Activated effector memory CD4-positive, alpha-beta T cell treated with Interleukin-2 at 50 U/mL for 16 hours (primary cell): Measurements from ENCODE around the gene COMT.

ENCODE experiments used
- DNase-seq: peaks from one replicate; pipeline ENCODE4 v3.0.0-alpha.2; 2020

Gene COMT

DNA sequence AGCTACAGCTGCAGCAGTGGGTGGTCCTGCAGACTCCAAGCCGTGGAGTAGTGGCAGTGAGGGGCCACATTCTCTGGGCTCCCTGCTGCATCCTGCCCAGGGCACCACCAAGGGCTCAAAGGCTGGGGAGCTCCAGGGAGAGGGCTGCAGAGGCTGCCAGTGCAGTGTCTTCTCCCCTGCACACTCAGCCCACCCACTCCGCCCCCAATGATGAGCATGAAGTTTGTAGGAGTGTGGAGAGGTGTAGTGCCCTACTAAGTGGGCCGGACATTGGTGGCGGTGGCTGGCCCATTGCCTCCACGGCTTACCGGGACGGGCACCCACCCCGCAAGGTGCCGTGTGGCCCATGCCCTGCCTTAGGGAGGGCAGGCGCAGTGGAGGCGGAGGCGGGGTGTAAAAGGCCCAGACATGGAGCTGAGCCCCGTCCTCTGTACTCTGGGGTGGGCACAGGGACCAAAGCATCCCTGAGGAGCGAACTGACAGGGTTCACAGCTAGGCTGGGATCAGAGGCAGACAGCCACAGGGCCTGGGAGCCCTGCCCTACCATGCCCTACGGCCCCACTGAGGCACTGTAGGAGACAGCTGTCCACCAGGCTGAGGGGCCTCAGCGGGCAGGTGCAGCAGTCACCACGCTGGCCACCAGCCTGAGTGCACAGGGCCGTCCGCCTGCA lies 56.1 kb downstream of the COMT start:
- no peak for DNase-seq

DNA sequence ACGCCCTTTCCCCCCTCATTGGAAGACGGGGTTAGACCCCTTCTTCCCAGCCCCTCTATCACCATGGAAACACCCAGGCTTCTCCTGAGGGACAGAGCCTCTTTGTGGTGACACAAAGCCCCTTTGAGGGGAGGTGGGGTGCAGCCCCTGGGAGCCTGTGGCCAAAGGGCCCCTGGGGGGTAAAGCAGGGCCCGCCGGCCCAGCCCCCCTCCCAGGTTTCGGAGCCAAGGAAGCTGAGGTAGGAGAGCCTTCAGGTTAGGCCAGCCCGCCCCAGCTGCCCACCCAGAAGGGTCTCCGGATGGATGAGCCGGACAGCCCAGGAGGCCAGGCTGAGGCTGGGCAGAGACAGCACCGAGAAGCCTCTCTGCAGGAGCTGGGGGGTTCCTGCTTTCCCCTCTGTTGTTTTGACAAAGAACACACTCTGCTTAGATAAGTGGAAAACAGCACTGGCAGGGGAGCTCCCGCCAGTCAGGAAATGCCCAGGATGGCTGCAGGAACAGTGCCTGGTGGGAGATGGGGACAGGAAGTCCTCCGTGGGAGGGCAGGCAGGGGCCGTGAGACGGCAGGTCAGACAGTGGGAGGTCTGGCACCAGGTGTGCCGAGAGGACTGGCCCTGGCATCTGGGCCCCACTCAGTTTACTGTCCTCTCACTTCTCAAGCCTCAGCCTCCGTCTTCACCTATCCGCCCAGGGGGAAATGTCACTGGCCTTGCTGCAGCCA lies 56.8 kb downstream of the COMT start:
- DNase-seq, result no peak

DNA sequence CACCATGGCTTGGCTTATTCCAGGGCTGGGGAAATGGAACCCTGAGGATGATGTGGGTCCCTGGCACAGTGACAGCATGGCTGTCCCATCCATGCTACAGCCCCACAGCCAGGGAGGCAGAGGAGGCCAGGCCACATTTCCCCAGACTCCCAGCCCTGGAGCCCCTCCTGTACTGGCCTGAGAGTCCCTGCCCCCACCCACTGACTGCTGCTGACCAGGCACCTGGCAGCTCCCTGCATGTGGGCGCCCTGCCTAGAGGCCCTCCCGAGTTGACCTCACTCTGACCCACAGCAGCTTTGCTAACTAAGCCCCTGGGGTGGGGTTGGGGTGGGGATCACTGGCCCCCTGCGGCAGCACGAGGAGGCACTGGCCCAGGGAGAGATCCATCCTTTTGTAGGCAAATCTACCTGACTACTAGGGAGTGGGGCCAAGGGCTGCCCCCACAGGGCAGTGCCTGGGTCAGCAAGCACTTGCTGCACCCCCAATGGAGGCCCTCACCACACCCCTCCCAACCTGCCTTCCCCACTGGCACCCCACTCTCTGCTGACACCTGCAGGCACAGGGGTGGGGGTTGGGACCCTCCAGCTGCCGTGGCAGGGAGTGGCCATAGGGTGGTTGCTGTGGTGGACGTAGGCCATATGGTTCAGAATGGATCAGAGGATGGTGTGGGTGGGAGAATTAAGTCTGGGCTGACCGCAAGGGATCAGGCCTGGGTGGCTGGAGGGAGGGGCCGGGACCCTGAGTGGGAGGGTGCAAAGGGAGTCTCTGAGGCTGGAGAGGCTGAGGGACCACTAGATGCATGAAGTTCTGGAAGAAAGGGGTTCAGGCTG lies 57.6 kb downstream of the COMT start:
- no peak for DNase-seq

DNA sequence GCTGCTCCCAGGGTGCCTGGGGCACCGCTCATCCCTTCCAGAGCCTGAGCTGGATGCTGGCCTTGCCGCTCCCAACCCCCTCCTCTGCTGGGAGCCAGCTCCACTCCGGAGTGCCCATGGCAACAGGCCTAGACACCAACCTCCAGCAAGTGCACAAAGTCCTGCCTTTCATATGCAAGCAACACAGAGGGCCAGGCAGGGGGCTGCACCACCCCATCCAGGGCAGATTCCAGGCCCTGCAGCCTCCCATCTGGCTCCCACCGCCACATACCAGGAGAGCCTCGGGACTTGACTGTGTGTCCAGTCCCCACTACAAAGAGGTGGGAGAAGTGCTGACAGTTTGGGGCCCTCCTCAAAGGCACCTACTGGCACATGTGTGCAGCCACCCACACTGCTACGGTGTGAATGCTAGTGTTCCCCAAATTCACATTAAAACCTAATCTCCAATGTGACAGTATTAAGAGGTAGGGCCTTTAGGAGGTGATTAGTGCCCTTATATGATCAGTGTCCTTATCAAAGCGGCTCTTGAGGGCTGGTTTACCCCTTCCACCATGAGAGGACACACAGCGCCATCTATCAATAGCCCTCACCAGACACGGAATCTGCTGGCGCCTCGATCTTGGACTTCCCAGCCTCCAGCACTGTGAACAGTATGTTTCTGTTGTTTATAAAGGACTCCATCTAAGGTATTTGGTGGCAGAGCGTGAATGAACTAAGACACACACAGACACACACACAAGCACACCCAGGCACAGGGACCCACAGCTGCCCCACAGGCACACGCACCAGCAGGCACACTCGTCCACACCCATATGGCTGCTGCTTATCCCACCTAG lies 58.9 kb downstream of the COMT start:
- no peak for DNase-seq

DNA sequence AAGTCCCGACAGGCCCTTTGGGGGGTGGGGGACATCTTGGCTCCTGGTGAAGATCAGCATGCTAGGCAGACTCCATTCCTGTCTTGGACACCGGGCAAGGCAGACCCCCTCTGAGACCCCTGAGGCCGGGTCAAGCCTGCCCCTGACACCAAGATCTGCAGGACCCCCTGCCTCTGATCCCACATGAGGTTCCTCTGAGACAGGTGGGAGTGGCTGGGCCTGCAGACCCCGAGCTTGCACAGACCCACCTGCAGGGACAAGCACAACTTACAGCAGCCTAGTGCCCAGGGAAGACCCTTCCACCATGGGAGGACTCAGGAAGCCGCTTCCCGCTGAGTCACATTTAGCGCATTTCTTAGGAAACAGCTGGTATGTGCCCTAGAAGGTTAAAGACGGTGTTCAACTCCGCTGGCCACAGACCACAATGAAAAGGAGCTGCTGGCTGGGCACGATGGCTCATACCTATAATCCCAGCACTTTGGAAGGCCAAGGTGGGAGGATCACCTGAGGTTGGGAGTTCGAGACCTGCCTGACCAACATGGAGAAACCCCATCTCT lies 59.6 kb downstream of the COMT start:
- DNase-seq, result no peak

DNA sequence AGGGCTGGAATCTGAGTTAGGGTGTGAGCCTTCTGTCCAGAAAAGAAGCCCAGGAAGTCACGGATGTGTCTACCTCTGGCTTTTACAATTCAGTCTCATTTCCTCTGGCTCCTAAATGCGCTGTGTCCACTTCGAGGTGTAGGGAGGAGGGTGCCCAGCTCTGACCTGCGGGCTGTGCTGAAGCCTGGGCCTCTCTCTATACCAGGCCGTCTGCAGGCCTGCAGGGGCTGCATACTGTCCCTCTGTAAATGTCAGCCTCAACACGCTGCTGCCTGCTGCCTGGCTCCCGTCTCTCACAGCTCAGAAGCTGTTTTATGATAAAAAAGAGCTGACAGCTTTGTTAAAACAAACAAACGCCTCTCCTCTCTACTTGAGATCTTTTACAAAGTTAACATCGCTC lies 60.6 kb downstream of the COMT start:
- no peak for DNase-seq

DNA sequence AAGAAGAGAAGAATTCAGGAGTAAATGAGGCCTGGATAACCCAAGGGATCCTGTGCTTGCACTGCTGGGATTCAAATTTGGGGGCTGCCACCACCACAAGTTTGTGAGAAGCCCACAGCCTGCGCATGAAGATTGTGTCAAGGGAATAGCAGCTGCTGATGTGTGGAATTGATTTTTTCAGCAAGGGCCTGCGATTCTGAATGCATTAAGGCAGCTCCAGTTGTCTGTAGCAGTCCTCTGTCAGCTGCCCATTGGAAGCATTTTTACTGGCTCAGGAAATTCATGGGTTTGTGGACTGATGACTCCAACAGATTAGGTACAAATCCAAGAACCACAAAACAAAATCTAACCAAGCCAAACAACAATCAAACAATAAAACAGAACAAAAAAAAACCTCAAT lies 61.1 kb downstream of the COMT start:
- DNase-seq, result no peak

DNA sequence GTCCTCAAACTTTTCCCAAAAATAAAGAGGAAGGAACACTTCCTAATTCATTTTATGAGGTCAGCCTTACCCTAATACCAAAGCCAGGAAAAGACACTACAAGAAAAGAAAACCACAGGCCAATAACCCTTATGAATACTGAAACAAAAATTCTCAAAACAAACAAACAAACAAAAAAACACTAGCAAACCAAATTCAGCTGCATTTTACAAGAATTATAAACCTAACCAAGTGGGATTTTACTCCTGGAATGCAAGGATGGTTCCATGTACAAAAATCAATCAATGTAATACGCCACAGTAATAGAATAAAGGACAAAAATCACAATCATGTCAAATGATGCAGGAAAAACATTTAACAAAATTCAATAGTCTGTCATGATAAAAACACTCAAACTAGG lies 61.7 kb downstream of the COMT start:
- DNase-seq, result no peak

DNA sequence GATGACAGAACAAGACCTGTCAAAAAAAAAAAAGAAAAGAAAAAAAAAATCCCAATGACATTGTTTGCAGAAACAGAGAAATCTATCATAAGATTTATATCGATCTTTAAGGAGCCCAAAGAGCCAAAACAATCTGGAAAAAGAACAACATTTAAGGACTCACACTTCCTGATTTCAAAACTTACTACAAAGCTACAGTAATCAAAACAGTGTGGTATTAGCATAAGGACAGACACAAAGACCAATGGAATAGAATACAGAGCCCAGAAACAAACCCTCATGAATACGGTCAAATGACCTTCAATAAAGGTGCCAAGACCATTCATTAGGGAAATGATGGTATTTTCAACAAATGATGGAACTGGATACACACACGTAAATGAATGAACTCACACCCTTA lies 62.9 kb downstream of the COMT start:
- DNase-seq, result no peak

DNA sequence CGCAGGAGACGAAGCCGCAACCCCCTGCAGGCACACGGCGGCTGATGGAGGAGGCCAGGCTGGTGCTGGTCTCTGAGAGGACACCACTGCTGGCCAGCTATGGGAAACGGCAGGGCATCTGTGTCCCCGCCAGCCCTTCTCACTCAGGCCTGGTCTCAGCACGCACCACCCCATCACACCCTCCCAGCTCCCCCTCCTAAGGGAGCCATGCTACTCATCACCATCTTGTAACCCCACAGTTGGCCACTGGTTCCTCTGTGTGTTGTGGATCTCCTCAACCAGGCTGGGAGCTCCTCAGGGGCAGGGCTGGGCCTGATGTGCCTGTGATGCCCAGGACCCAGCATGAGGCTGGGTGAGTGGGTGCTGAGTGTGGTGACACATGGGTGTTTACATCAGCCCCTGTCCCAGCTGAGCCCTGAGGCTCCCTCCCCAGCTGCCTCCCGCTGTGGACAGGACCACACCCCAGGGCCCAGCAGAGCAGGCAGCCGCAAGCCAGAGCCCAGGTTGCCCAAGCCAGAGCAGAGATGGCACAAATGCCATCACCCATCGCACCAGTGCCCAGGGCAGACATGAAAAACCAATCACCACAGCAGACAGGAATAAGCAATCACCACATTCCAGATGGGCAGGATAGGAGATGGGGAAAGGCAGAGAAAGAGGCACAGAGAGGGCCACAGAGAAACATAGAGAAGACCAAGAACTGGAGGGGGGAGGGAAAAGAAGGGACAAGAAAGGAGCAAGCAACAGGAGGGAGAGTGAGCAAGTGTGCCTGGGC lies 66.8 kb downstream of the COMT start:
- no peak for DNase-seq

DNA sequence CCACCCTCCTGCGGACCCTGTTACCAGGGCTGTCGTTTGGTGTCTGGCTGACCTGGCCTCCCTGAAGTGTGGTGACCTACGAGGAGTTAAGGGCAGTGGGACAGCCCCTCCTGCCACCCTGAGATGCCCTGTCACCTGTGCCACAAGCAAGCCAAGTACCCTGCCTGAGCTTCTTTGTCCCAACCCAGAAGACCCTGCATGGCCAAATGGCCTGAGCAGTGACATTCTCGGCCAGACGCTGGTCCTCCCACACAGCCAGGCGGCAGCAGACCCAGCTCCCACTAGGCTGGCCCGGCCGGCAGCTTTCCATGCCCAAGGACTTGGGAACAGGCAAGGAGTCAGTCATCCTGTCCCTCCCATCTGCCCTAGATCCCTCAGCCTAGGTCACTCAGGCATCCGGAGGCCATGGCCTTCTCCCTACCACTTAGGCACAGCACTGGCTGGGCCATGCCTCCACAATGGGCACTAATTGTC lies 67.5 kb downstream of the COMT start:
- DNase-seq, result no peak

DNA sequence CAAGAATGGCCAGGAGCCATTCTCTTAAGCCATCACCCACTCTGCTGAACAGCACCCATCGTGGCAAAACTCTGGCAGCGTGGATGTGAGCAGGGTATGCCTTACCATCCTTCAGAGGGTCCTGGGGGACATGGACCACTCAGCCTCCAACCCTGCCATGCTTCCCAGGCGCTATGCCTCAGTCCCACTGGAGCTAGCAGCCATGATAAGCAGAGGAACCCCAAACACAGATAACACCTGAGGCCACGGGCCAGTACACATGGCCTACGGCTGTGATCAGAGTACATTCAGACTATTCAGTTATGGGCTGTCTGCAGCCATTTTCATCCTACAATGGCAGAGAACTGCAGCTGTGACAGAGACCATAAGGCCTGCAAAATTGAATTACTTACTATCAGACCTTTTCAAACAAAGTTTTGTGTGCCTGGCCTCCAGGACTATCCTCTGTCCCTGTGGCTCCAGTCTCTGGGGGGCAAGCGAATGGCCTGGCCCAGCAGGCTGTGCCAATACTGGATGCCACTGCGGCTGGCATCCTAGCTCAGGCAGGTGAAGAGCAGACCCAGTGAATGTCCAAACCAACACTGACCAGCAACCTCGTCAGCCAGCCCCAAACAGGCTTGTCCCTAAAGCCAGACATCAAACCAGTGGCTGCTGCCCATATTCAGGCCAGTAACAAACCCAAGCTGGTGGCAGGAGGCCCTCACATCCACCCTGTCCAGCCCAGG lies 68.2 kb downstream of the COMT start:
- DNase-seq, result no peak

DNA sequence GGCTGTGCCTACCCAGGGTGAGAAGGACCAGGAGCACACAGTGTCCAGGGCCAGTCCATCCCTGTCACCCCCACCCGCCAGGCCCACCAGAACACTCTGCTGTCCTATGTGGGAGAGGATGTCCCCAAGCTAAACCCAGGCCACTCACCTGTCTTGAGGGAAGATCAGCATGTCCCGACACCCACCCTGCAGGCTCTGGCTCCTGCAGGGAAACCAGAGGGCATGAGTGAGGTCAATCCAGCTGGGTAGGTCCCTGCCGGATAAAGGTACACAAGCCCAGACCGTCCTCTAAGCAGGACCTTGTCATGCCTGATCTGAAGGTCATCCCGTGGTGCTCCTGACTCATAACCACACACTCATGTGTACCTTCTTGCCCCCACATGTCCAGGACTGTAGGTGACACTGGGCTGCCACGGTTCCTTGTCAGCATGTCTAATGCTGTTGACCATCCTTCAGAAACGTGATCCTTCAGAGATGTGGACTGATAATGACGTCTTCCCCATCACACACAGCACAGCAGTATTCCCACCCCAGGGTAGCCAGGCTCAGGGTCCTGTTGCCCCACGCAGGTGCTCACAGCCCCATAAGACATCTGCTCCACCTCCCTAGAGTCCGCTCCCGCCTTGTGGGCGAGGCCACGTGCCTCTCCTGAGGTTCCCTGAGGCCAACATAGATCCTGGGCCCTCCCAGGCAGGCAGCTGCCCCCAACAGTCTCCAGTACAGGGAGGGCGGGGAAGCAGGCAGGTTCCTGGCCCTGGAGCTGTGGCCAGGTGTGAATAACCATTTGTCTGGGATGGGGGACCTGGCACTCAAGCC lies 68.9 kb downstream of the COMT start:
- DNase-seq, result no peak

DNA sequence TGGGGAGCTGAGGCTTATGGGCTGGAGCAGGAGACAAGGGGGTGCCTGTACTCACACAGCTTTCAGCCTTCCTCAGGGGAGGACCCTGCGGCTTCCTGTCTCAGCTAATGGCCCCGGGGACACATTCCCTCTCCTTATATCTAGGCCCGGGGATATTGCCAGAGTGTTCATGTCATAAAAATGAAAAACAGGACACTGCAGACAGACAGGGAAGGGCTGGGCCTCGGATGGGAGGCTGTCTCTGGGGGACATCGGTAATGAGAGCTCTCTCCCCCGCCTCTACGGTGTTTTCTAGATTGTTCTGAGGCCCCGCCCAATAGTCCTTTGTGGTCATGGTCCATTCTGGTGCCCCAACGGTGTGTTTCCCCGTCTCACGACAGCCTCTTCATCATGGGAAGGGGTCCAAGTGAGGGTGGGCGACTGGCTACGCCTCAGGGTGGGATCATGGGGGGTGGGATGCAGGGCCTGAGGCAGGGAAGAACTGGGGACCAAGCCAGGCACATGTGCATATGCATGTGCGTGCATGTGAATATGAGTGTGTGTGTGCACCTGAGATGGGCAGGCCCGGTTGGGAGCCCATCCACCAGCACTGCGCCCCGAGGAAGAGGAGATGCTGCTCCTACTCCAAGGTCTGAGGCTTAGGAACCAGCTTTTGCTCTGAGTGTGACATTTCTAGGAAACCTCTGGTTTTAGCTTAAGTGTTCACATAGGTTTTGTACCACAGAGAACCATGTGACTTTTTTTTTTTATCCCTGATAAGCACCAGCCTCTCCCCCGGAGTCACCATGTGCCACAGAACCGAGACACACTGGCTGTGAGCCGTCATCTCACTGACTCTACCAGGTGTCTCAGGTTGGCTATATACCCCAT lies 69.8 kb downstream of the COMT start:
- DNase-seq, result no peak

DNA sequence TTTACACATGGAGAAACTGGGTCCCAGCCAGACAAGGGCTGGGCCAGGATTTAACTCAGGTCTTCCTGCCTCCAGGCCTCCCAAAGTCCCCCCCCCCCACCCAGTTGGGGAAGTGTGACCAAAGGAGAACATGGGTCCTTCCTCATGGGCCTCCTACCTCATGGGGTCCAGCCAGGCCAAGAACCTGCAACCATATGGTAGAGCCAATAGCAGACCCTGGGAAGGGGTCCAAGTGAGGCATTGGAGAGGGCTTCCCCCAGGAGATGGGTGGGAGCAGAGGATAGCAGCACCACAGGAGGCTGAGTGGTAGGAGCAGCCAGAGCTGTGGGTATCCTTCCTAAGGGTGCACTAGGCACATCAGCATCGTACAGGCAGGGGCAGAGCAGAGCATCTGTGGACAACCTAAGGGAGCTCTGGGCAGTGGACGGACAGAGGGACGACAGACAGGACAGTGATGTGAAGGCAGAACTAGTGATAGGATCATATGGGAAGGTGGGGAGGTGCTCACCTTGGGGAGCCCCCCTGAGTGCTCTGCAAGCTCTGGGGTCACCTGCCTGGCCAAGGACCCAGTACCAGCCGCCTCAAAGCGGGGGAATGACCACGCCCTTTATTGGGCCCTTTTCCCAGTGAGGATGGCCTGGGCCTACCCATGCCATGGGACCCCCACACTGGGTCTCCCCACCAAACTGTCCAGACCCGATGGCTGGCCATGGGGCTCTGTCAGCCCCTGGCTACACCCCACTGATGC lies 70.6 kb downstream of the COMT start:
- no peak for DNase-seq

DNA sequence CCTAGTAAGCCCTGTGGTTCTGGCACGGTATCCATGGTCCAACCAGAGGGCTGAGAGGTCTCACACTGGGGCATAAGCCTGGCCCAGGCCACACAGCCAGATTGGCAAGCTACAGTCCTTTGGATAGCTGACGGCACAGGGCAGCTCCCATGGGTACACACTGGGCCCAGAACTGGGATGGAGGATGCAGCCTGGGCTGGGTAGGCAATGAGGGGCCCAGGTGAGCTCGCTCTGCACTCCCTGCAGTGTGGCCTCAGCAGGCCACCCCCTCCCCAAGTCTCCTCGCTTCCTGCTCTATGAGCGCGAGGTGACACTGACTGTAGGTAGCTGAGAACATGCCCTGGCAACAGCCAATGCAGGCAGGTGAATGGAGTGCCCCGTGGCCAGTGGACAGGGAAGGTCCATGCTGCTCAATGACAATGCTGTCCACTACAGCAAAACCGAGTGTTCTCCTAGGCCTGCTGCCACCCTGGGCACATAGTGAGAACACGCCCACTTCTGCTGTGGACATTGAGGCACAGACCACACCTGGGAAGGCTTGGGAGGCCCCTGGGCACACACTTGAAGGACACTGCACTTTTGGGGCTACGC lies 71.3 kb downstream of the COMT start:
- DNase-seq, result no peak

DNA sequence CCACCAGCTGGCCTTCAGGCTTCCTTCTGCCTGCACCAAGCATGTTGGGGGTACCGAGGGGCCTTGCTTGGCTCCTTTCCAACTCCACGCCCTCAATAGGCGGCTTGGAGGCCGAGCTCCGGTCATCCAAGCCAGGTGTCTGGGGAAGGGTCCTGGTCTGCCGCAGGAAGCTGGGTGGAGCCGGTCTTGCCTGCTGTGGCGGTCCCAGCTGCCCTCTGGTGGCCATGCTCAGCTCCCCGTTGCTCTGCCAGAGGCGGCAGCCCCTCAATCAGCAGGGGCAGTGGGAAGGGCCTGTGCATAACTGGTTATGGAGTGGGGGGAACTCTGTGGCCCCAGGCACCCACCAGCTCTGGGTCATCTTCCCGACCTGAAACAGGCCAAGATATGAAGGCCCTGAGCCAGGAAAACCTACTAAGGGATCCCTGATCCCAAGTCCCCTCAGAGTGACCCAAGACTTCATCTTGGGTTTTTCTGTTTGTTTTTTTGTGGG lies 71.9 kb downstream of the COMT start:
- DNase-seq, result no peak
